ELF-1 (cell line): Measurements from ENCODE around the gene PTPRD.
A peak's percentile ranks its signal among the peaks of the same experiment; 100 is the strongest.

Source experiments
- DNase-seq: peaks from one replicate; pipeline ENCODE4 v3.0.0-alpha.2; 2016; ENCODE audit warnings: low read depth, low spot score

PTPRD gene

GRCh38 chr9:8437876-8438275 lies 2174.9 kb downstream of the PTPRD start:
- DNase-seq, result peak; percentile 3

GRCh38 chr9:8437259-8437658 lies 2175.5 kb downstream of the PTPRD start:
- DNase-seq, result no peak

- DNase-seq, result no peak
Observed at GRCh38 chr9:8436786-8437185, 2176.0 kb downstream of the PTPRD start.

- no peak for DNase-seq
Observed at GRCh38 chr9:8434621-8435020, 2178.2 kb downstream of the PTPRD start.

GRCh38 chr9:8432224-8432623 lies 2180.6 kb downstream of the PTPRD start:
- no peak for DNase-seq

- no peak for DNase-seq
Observed at GRCh38 chr9:8431505-8431904, 2181.3 kb downstream of the PTPRD start.

- DNase-seq, result no peak
Observed at GRCh38 chr9:8430945-8431344, 2181.9 kb downstream of the PTPRD start.

GRCh38 chr9:8429768-8430167 lies 2183.0 kb downstream of the PTPRD start:
- DNase-seq, result no peak

- no peak for DNase-seq
Observed at GRCh38 chr9:8429157-8429556, 2183.6 kb downstream of the PTPRD start.

GRCh38 chr9:8428389-8428788 lies 2184.4 kb downstream of the PTPRD start:
- DNase-seq, result no peak

- no peak for DNase-seq
Observed at GRCh38 chr9:8424786-8425410, 2187.9 kb downstream of the PTPRD start.

GRCh38 chr9:8420416-8420815 lies 2192.4 kb downstream of the PTPRD start:
- DNase-seq, result no peak

- DNase-seq, result no peak
Observed at GRCh38 chr9:8419596-8420275, 2193.1 kb downstream of the PTPRD start.

GRCh38 chr9:8417341-8417740 lies 2195.5 kb downstream of the PTPRD start:
- no peak for DNase-seq

- no peak for DNase-seq
Observed at GRCh38 chr9:8412327-8412726, 2200.5 kb downstream of the PTPRD start.

- peak; percentile 6 for DNase-seq
Observed at GRCh38 chr9:8408575-8409190, 2204.1 kb downstream of the PTPRD start.

GRCh38 chr9:8401961-8402705 lies 2210.7 kb downstream of the PTPRD start:
- DNase-seq, result no peak

- DNase-seq, result no peak
Observed at GRCh38 chr9:8400378-8400777, 2212.4 kb downstream of the PTPRD start.

GRCh38 chr9:8395022-8395421 lies 2217.8 kb downstream of the PTPRD start:
- no peak for DNase-seq

GRCh38 chr9:8394341-8394740 lies 2218.5 kb downstream of the PTPRD start:
- no peak for DNase-seq

- DNase-seq, result no peak
Observed at GRCh38 chr9:8392866-8393265, 2219.9 kb downstream of the PTPRD start.

- DNase-seq, result no peak
Observed at GRCh38 chr9:8391566-8391965, 2221.2 kb downstream of the PTPRD start.
